Hematopoietic multipotent progenitor cell treated with erythropoietin and hydrocortisone succinate and interleukin-3 and kit ligand, for 4 days (in vitro differentiated cells): Measurements from ENCODE around the gene VNN1.
A peak's percentile ranks its signal among the peaks of the same experiment; 100 is the strongest.
"Not testable (repeated sequence)": the region's sequence is repeated elsewhere in the genome, so short reads cannot be mapped to it uniquely, and the experiment has no call there.

Experiments
- DNase-seq: peaks from one replicate; pipeline ENCODE4 v3.0.0-alpha.2; 2015

VNN1 gene

DNA sequence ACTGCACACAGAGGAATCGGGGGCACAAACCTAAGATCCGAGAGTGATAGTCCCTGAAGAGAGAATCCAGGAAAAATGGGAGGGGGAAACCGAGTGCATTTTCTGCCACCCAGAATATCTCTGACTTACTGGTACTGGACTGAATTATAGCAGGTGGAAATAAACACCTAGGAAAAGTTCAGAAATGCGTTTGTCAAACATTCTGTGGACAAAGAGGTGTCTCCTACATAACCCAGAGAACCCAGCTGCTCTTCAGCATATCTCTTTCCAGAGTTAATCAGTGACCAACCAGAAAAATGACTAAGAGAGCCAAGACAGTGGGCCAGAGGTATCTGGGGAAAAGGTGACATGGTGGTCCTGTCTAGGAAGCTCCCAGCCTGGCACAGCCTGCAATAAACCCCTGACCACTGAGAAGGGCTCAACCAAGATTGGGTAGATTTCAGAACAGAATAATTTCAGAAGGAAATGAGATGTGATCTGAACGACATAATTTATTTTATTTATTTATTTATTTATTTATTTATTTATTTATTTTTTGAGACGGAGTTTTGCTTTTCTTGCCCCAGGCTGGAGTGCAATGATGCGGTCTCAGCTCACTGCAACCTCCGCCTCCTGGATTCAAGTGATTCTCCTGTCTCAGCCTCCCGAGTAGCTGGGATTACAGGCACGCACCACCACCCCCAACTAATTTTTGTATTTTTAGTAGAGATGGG lies 6.0 kb upstream of the VNN1 start:
- no peak for DNase-seq

DNA sequence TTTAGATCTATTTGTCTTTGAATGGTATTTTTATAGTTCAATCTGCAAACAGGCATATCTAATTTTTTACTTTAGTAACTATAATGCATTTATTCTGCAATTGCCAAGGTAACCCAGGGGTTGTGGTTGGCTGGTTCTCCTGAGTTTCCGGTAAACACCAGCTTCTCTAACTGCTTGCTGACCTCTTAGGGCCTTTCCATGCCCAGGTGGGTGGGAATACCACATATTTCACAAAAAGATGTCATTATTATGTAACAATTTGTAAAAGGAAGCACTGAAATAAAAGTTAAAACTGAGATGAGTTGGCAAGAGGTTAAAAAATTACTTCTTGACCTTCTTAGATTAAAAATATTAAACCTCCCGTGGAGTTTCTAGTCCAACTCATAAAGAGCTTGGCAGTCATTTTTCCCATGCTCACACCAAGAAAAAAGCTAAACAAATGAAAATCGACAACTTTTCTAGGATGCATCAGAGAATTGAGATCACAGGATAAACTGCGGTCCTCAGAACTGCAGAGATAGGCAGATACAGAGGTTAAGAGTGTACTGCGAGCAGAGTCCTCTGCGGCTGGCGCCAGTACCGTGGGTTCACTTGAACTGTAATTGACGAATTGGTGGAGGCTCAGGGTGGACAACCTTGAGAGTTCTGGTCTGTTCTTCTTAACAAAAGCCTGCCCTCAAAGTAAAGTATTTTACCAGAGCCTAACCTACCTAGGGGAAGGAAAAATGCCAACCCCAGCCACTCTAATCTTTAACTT lies 2.2 kb upstream of the VNN1 start:
- DNase-seq: no peak

DNA sequence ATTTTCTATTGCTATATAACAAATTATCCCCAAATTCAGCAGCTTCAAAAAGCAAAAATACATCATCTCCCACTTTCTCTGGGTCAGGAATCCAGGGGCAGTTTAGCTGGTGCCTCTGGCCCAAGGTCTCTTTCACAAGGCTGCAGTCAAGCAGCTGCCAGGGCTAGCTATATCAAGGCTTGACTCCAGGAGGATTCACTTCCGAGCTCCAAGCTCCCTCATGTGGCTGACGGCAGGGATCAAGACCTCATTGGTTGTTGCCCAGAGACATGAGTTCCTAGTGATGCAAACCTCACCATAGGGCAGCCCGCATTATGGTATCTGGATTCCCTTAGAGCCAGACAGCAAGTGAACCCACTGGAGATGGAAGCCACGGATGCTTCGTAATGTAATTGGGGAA lies 1.3 kb upstream of the VNN1 start:
- DNase-seq: no peak

DNA sequence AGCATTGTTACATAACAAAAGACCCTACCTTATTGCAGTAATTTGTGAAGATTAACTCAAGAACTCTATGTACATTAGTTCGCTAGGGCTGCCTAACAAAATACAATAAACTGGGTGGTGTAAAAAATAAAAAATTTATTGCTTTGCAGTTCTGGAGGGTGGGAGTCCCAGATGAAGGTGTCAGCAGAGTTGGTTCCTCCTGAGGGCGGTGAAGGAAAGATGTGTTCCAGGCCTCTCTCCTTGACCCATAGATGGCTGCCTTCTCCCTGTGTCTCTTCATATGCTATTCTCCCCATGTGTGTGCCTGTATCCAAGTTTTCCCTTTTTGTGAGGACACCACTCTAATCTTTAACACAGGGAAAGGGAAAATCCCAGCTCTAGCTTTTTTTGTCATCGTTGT lies 305 bp upstream of the VNN1 start:
- no peak for DNase-seq

DNA sequence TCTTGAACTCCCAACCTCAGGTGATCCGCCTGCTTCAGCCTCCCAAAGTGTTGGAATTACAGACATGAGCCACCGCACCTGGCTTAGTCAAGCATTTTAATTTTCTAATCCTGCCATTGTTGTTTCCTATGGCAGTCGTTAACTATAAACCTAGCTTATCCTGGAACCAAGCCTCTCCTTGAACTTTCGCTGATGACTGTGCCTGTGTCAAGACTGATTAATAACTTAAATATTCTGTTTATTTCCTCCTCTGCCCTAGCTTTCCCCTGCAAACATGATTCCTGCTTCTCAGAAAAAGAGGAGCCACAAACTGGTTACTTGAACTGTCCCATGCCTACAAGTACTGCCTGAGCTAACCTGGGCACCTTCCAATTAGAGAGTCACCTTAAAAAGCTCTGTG lies 1.5 kb downstream of the VNN1 start:
- no peak for DNase-seq

DNA sequence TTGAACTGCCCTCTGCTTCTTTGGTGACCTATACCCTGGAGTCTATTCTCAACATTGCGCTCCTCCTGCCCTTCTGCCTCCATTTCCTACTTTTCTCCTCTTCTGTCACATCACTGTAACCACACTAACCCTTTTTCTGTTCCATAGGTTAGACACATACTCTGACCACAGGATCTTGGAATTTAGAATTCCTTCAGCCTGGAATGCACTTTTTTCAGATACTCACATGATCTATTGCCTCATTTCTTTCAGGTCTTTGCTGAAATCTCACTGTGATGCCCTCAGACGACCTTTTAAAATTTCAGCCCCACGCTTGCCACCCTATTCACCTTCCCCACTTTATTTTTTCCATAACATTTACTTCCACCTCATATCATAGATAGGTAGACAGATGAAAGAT lies 5.1 kb downstream of the VNN1 start:
- DNase-seq: no peak

DNA sequence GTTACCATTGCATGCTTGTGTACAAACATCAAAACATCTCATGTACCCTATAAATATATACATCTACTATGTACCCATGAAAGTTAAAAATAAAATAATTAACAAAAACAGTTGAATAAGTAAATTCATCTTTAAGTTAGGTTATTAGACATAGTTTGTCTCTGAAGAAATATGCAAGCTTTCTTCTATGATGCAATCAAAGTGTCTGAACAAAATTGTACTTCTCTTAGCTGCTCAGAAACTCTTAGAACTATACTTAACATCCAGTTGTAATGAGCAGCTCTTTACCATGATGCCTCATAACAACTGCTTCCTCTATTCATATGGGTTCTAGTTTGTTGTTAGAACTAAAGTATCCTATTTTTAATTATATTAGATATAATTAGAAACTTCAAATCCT lies 5.9 kb downstream of the VNN1 start:
- no peak for DNase-seq

DNA sequence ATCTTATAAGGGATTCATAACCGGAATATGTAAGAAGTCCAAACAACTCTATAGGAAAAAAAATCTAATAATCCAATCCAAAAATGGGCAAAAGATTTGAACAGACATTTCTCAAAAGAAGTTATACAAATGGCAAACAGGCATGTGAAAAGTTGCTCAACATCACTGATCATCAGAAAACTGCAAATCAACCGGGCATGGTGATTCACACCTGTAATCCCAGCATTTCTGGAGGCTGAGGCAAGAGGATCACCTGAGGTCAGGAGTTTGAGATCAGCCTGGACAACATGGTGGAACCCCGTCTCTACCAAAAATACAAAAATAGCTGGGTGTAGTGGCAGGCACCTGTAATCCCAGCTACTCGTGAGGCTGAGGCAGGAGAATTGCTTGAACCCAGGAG lies 7.1 kb downstream of the VNN1 start:
- DNase-seq: not testable (repeated sequence)

DNA sequence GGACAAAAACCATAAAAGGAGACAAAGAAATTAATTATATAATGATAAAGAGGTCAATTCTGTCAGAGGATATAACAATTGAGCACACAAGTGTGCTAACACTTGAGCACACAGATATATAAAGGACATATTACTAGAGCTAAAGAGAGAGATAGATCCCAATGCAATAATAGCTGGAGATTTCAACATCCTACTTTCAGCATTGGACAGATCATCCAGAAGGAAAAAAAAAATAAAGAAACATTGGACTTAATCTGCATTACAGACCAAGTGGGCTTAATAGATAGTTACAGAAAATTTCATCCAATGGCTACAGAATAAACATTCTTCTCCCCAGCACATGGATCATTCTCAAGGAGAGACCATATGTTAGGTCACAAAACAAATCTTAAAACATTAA lies 9.9 kb downstream of the VNN1 start:
- DNase-seq: no peak

DNA sequence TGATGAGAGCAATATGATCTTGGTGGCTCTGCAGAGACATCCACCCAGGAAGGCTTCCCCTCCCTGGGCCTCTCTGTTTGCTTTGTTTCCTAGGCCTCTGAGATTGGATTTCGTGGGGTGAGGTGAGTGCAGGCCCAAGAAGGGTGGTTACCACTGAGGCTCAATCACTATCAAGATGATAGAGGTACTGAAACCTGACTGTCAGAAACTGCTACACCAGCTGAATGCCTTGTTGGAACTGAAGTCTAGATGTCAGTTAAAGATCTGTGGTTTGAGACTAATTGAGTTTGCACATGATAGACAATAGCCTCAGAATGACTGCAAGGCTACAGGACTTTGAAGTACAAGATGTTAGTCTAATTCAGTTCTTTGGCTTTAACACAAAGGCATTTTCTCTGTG lies 15.2 kb downstream of the VNN1 start:
- DNase-seq: peak; percentile 38

DNA sequence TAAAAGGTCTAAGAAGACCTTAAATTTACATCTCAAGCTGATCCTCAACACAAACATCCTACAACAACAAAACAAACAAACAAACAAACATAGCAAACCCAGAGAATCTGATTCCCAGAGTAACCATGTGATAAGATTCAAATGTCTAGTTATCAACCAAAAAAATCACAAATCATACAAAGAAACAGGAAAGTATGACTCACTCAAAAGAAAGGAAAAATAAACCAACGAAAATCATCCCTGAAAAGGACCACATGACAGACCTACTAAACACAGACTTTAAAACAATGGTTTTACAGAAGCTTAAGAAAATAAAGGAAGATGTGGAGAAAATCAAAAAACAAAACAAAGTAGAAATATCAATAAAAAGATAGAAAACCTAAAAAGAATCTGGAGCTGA lies 18.1 kb downstream of the VNN1 start:
- DNase-seq: no peak

DNA sequence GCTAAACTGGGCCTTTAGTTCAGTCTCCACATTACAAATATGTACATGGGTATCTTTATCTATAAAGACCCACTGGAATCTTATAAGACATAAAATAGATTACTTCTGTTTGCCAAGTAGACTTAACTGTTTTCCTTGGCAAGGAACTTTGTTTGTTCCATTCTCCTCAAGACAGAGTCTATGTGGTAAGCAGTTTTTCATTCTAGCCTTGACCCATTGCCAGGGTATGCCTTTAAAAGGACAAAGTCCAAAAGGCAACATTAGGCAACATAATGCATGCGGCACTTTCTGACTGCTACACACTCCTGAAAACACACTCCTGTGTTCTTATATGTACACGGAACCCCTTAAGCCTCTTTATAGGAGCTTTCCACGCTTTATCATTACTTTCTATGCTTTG lies 20.4 kb downstream of the VNN1 start:
- DNase-seq: no peak

DNA sequence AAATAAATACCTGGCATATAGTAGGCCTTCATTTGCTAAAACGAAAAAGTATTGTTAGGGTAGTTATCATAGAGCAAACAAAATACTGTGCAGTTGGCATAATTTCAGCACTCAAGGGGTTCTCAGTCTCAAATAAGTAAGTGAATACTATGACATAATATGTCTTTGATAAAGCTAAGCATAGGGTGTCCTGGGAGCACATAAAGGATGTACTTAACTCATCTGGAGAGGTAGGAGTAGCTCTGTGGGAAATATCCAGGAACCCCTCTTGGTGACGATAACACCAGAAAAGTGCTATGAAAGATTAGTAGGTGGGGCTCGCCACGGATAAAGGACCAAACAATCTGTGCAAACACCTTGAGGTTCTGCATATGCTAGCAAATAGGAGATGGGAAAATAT lies 23.2 kb downstream of the VNN1 start:
- no peak for DNase-seq

DNA sequence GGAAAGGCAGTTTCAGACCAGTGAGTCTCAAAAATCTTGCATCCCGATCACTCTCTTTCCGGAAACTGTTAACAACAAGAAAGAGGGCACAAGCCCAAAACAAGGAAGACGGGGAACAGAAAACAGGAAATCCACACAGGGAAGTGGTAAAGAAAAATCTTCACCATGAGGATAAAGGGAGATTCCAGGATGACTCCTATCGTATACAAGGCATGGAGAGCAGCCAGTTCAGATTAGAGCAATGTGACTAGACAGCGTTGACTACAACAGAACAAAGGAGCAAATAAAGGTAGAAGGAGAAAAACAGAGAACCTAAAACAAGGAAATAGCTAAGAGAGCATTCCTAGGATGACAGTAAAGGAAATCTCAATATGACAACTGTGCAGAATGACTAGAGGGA lies 26.5 kb downstream of the VNN1 start:
- DNase-seq: no peak

DNA sequence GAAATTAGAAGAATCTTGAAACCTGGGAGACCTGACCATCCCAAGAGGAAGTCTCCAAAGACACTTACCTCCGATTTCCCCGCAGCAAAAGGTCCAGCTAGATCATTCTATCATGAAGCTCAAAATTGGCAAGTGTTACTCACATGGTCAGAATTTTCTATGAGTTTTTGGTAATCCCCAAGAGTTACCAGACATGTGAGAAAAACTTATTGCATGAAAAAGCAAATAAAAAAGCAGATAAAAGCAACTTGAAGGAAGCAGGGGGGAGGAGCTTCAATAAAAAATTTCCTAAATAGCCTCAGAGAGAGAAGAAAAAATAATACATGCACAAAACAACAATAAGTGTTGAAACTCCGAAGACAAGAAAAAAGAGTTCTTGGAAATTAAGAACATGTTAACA lies 27.3 kb downstream of the VNN1 start:
- no peak for DNase-seq

DNA sequence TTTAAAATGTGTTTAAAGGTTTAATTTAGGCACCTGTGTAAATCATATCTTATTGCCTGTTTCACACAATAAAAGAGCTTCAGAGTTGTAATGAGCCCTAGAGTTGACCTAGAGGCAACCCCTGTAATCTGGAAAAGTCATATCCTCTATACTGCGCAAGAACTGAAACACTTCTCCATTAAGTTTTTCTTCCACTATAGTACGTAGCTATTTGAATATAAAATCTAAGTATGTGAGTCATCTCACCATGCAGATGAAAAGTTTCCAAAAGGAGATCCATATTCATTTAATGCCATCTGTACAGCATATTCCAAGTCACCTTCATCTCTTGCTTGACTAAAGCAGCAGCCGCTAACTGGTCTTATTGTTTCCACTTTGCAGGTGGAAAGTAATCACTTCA lies 28.8 kb downstream of the VNN1 start:
- DNase-seq: no peak

DNA sequence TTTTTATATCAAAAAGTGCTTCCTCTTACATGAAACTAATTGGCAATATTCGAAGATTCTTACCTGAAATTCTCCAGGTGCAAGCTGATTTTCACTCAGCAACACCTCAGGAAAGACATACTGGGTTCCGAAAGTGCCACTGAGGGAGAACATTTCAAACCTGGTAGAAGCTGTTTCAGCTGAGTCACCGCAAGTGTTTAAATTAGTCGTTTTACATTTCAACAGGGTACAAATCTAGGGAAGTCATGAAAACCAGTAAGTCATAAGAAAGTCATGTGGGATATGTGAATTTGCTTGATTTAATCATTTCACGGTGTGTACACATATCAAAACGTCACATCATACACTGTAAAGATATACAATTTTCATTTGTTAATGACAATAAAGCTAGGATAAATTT lies 29.6 kb downstream of the VNN1 start:
- DNase-seq: no peak

DNA sequence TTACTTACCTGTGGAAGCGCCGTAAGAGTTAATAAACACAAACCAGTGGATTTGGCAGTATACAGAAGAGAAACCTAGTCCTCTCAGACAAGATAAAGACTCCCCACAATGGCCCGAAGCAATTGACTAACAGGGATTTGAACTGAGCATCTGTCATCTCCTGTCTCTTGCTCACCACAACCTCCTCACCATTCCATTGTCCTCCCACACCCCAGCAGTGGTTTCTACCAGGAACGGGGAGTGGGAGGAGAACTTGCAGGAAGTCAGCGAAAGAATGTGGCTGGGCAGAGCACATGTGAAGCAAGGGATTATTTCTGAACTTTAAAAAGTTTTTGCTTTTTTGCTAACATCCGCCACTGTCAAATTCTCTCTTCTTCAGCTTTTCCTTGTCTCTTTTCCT lies 30.3 kb downstream of the VNN1 start:
- no peak for DNase-seq

DNA sequence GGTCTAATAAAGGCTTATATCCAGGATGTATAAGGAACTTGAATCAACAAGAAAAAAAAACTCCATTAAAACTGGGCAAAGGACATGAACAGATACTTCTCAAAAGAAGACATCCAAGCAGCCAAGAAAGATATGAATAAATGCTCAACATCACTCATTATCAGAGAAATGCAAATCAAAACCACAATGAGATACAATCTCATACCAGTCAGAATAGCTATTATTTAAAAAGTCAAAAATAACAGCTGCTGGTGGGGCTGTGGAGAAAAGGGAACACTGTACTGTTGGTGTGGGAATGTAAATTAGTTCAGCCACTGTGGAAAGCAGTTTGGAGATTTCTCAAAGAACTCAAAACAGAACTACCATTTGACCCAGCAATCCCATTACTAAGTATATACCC lies 34.8 kb downstream of the VNN1 start:
- not testable (repeated sequence) for DNase-seq

DNA sequence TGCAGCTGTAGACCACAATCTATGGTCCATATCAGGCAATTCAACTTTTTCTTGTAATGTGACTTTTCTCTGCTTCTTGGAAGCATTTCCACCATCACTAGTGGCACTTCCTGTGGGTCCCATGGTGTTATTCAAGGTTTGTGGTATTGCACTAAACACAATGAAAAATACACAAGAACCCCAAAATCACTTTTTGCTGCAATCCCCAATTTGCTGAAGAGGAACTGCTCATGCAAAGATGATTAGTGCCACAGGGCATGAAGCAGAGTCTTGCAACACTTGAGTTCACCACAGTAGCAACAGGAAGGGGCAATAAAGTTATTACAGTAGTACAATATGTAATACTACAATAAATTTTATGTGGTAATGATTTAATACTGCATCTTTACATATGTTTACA lies 38.1 kb downstream of the VNN1 start:
- peak; percentile 72 for DNase-seq

DNA sequence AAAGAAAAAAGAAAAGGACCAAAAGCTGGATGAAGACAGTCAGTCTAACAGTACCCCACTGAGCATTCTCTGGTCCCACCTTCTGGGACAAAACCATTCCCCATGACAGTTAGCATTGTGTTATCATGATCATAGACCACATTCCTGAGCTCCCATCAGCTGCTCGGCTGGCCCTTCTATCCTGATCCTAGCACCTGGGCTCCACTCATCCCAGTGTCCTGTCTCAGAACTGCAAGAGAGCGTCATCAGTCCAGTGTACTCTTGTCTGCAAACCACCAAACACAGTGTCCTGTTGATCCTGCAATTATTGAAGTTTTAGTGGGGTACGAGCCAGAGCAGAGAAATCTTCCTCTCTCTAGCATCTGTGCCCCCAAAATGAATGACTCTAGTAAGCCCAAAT lies 38.9 kb downstream of the VNN1 start:
- no peak for DNase-seq

DNA sequence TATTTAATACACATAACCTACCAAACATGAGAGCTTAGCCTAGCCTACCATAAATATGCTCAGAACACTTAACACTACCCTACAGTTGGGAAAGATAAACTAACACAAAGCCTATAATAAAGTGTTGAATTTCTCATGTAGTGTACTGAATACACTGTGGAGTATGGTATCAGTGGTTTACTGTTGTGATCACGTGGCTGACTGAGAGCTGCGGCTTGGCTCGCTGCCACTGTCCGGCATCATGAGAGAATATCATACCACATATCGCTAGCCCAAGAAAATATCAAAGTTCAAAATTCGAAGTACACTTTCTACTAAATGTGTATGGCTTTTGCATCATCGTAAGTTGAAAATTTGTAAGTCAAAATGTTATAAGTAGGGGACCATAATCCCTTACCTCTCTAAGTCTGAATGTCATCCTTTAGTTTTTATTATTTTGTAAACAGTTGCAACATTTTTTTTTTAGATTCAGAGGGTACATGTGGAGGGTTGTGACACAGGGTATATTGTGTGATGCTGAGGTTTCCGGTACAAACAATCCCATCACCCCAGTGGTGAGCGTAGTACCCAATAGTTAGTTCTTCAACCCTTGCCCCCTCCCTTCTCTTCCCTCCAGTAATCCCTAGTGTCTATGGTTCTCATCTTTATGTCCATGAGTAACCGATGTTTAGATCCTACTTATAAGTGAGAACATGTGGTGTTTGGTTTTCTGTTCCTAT lies 40.3 kb downstream of the VNN1 start:
- DNase-seq: peak; percentile 56

DNA sequence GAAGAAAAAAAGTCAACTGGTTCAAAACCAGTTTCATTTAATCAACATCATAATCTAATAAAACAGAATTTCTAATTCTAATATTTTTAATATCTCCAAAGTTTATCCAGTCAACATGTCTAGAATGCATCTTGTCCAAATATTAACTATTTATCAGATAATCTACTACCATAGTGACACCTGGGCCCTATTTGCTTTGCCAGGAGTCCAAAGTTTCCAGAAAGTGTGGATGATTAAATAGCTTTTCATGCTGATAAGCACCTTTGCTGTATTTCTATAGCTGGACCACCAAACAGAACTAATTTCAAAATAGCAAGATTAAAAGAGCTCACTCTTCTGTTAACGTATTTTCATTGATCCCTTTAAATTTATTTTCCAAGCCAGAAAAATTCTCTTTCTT lies 42.6 kb downstream of the VNN1 start:
- no peak for DNase-seq

DNA sequence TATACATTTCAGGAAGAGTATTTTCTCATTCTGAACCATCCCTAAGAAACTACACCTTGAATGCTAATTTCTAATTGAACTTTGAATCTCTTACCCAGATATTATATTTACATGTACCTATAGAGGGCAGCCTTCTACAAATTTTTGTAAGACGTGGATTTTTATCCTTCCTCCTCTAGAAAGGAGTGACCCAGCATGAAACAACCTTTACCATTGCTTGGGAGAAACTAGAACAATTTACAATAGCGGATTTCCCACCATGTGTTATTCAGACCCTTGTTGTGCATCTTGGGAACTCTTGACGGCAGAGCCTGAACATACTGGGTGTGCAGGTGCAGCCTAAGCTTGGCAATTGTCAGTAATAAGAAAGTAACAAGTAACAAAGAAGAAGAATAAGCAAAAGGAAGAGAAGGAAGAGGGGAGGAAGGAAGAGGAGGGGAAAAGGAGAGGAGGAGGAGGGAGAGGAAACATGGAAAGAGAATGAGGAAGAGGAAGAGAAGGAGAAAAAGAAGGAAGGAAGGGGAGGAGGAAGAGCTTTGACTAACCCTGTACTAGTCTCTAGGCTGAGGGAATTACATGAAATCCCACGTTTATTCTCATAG lies 44.1 kb downstream of the VNN1 start:
- DNase-seq: peak; percentile 85
